PC-9 (cell line): ENCODE results near the gene RPS6KA3. TPM values are rescaled to one million over a fixed set of nuclear protein-coding genes. Genes with fewer than 3 reads are reported as not detected.
"Not testable (repeated sequence)": the region's sequence is repeated elsewhere in the genome, so short reads cannot be mapped to it uniquely, and the experiment has no call there.

Experiments used
- BruUV-seq: library from RNA; stranded (reverse); fragments of 400-500 nt; replicated peaks from 2 replicates; lab custom pipeline; 2021; lab: Mats Ljungman, UMichigan
- CTCF ChIA-PET: fragments of 300-600 bp; sonication (Branson Sonifier 250); formaldehyde crosslinking; loops from one replicate; lab custom pipeline; 2022; ENCODE audit warnings: antibody characterized with exemption; lab: Charles Lee
- POLR2A ChIA-PET: fragments of 300-600 bp; sonication (Branson Sonifier 250); formaldehyde crosslinking; loops from one replicate; lab custom pipeline; 2022; ENCODE audit warnings: antibody characterized with exemption; ENCODE audit not compliant: unreplicated experiment; lab: Charles Lee
- DNase-seq, 2 experiments: peaks; one replicate each; pipeline versions ENCODE4 v3.0.0 to v3.0.0-alpha.2; 2015 to 2022; ENCODE audit warnings: mixed read lengths in 1 of 2
- H2AFZ ChIP-seq: fragments of 200-600 bp; sonication (generic); 2 replicates; pipeline ENCODE4 v1.8.1; 2017; ENCODE audit warnings: antibody characterized with exemption
- H3F3A ChIP-seq: fragments of 200-600 bp; sonication (generic); 2 replicates; pipeline ENCODE4 v1.8.1; 2017; ENCODE audit warnings: antibody characterized with exemption, mild to moderate bottlenecking, low read depth; ENCODE audit not compliant: insufficient read depth
- H3K27ac ChIP-seq: fragments of 200-600 bp; sonication (generic); 2 replicates; pipeline ENCODE4 v1.6.1; 2016; ENCODE audit warnings: mixed run types
- H3K27me3 ChIP-seq: fragments of 200-600 bp; sonication (generic); 2 replicates; pipeline ENCODE4 v1.6.1; 2016; ENCODE audit warnings: low read depth, mixed run types; ENCODE audit not compliant: insufficient read depth
- H3K36me3 ChIP-seq: fragments of 200-600 bp; sonication (generic); 2 replicates; pipeline ENCODE4 v1.6.1; 2016; ENCODE audit warnings: low read depth, mixed run types
- H3K4me1 ChIP-seq: fragments of 200-600 bp; sonication (generic); replicated peaks from 2 replicates; pipeline ENCODE4 v1.6.1; 2016; ENCODE audit warnings: mixed run types; ENCODE audit not compliant: insufficient read depth
- H3K4me2 ChIP-seq: fragments of 200-600 bp; sonication (generic); 2 replicates; pipeline ENCODE4 v1.6.1; 2017; ENCODE audit warnings: mixed run types
- H3K4me3 ChIP-seq: fragments of 200-600 bp; sonication (generic); 2 replicates; pipeline ENCODE4 v1.6.1; 2016; ENCODE audit warnings: mixed run types
- H3K79me2 ChIP-seq: fragments of 200-600 bp; sonication (generic); 2 replicates; pipeline ENCODE4 v1.6.1; 2017; ENCODE audit warnings: low read depth, mixed run types
- H3K9me2 ChIP-seq: fragments of 200-600 bp; sonication (generic); 2 replicates; pipeline ENCODE4 v1.8.1; 2017; ENCODE audit warnings: mild to moderate bottlenecking; ENCODE audit not compliant: insufficient read depth
- H3K9me3 ChIP-seq: fragments of 200-600 bp; sonication (generic); 2 replicates; pipeline ENCODE4 v1.8.1; 2016; ENCODE audit warnings: low read depth; ENCODE audit not compliant: insufficient read depth
- H4K20me1 ChIP-seq: fragments of 200-600 bp; sonication (generic); 2 replicates; pipeline ENCODE4 v1.8.1; 2017; ENCODE audit not compliant: insufficient read depth
- EZH2 ChIP-seq: fragments of 200-600 bp; sonication (generic); IDR thresholded peaks from 2 replicates; pipeline ENCODE4 v1.8.0; 2017; ENCODE audit warnings: antibody characterized with exemption, low read depth
- intact Hi-C: fragments of 100-400 bp; cut with micrococcal nuclease; formaldehyde crosslinking; loops from one replicate; pipeline ENCODE4 v1.10.0; 2022; ENCODE audit not compliant: unreplicated experiment
- total RNA-seq: library from RNA; stranded (reverse); gene quantifications from 2 replicates; pipeline ENCODE4 v1.2.3, GENCODE V29; 2021
- TF ChIP-seq, protein P1 (sequence below): fragments of 200-600 bp; sonication (generic); conservative IDR thresholded peaks from 2 replicates; pipeline ENCODE4 v1.6.1; 2017; ENCODE audit warnings: mixed run types, antibody characterized with exemption, mild to moderate bottlenecking, moderate library complexity

Gene RPS6KA3
- total RNA-seq, 1 experiment from 2014 or later: 51.4 TPM

DNA sequence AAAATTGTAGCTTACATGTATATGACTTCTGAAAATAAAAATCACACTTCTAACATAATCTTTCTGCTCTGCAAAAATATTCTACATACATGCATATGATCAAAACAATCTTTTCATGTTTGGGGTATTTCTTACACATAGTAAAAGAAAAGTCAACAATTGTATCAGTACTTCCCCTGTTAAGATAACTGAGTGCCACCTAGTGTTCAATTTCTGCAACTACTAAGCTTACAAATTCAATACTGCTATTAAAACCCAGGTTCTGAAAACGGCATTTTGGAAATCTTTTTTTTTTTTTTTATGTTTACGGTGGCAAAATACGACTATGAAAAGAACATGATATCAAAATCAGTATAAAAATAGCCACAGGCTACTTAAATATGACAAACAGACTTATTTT is 139.3 kb downstream of the RPS6KA3 start:
- intact Hi-C loops, DNase-seq, H3K9me3 ChIP-seq, BruUV-seq, H3K9me2 ChIP-seq, CTCF ChIA-PET, H3K4me1 ChIP-seq, H4K20me1 ChIP-seq, H3K4me3 ChIP-seq, H3K27ac ChIP-seq, H3K79me2 ChIP-seq, H3K4me2 ChIP-seq, H3K27me3 ChIP-seq, POLR2A ChIA-PET, H2AFZ ChIP-seq: not testable (repeated sequence)
- 0 out of 2 replicates have a peak, but pooled peaks cover 12% of the 10 kb centered on the region for H3K36me3 ChIP-seq
- TF ChIP-seq, protein P1, sequence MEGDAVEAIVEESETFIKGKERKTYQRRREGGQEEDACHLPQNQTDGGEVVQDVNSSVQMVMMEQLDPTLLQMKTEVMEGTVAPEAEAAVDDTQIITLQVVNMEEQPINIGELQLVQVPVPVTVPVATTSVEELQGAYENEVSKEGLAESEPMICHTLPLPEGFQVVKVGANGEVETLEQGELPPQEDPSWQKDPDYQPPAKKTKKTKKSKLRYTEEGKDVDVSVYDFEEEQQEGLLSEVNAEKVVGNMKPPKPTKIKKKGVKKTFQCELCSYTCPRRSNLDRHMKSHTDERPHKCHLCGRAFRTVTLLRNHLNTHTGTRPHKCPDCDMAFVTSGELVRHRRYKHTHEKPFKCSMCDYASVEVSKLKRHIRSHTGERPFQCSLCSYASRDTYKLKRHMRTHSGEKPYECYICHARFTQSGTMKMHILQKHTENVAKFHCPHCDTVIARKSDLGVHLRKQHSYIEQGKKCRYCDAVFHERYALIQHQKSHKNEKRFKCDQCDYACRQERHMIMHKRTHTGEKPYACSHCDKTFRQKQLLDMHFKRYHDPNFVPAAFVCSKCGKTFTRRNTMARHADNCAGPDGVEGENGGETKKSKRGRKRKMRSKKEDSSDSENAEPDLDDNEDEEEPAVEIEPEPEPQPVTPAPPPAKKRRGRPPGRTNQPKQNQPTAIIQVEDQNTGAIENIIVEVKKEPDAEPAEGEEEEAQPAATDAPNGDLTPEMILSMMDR: peak; percentile 54
- peaks cover 21% of the 10 kb centered on the region; the same call in 1 of the 2 replicates for H3F3A ChIP-seq

DNA sequence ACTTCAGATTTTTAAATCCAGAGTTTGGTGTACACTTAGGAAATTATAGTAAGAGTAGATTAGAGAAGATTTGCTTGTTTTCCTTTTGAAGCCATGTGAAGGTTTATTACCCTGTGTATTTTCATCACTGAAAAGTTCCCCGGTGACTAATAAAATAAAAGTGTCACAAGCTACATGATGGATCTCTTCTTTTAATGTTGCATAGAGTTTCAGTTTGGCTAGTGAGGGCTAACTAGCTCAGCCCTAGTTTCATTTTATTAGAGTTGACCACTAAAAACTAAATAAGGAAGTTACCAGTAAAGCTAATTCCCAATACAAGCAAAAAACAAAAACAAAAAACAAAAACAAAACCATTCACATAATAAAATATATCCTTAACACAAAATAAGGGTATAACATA is 139.9 kb downstream of the RPS6KA3 start:
- BruUV-seq, H3K9me3 ChIP-seq, H4K20me1 ChIP-seq, CTCF ChIA-PET, POLR2A ChIA-PET, H3K79me2 ChIP-seq, H3K9me2 ChIP-seq, H3K4me3 ChIP-seq, H2AFZ ChIP-seq, H3K4me1 ChIP-seq, intact Hi-C loops, DNase-seq, H3K27ac ChIP-seq, H3K27me3 ChIP-seq, H3K4me2 ChIP-seq: not testable (repeated sequence)
- H3F3A ChIP-seq: peaks cover 21% of the 10 kb centered on the region; the same call in 1 of the 2 replicates
- H3K36me3 ChIP-seq: 0 out of 2 replicates have a peak, but pooled peaks cover 12% of the 10 kb centered on the region

DNA sequence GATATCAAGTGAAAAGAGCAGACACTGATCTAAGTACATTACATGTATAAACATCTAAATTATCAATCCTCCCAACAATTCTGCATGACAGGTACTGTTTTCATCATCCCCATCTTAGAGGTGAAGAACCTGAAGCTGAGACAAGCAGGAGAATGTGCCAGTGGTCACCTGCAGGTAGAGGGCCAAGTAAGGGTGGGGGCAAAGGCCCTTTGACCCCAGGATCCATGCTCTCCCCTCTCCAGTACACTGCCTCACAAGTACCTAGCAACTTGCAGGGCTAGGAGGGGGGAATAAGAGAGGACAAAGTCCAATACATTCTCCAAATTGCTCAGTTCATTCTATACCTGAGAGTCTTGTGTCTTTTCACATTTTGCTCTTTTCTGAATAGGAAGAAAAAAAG is 141.7 kb downstream of the RPS6KA3 start:
- Histone ChIP-seq H3K27me3 (no peaks in the 10 kb centered on the region), H3F3A (peaks cover 20% of the 10 kb centered on the region; the same call in 1 of the 2 replicates), H3K4me2 (no peak overlapping the region), H4K20me1 (no peaks in the 10 kb centered on the region), H3K9me3 (no peaks in the 10 kb centered on the region), H3K4me3 (no peak overlapping the region), H2AFZ (no peak overlapping the region), H3K27ac (no peak overlapping the region), H3K36me3 (0 out of 2 replicates have a peak, but pooled peaks cover 12% of the 10 kb centered on the region), H3K9me2 (no peaks in the 10 kb centered on the region), H3K79me2 (no peaks in the 10 kb centered on the region), H3K4me1 (no peaks in the 10 kb centered on the region)
- no TSS peak for BruUV-seq
- DNase-seq: no peak
- CTCF ChIA-PET: no interaction called here
- intact Hi-C loops: no loop called here
- TF ChIP-seq, protein P1: no peak
- TF ChIP-seq EZH2: no peak
- POLR2A ChIA-PET: no interaction called here
